ENCODE results near the gene ECT2L. TPM values are rescaled to one million over a fixed set of nuclear protein-coding genes. Genes with fewer than 3 reads are reported as not detected.
A peak's percentile ranks its signal among the peaks of the same experiment; 100 is the strongest.

The ECT2L gene
- total RNA-seq, 1 experiment from 2014 or later: not detected

- Histone ChIP-seq H3K9me3 (no peaks in the 10 kb centered on the region), H3K36me3 (ENCODE audit: control insufficient read depth, insufficient read depth, low read length) (no peaks in the 10 kb centered on the region), H3K4me1 (peaks cover 31% of the 10 kb centered on the region), H3K4me3 (ENCODE audit: low read depth, low read length) (no peak overlapping the region), H3K27me3 (replicated peaks; ENCODE audit: control insufficient read depth, insufficient read depth, low read length) (no peaks in the 10 kb centered on the region)
- peak in 1 of 2 experiments; percentile 4 for DNase-seq
- CTCF ChIA-PET: interaction anchor here (0.9 to 1.0 kb wide), 2 partner anchors 401 to 546 kb away, joined by 3 to 4 read pairs; no protein-coding TSS in a partner anchor
- Mint-ChIP-seq H3K27ac (ENCODE audit: unreplicated experiment) (peak overlapping the region; percentile 92), H3K36me3 (ENCODE audit: insufficient read depth, unreplicated experiment) (peaks cover 5% of the 10 kb centered on the region), H3K4me1 (ENCODE audit: low read depth, unreplicated experiment) (peaks cover 39% of the 10 kb centered on the region), H3K9me3 (ENCODE audit: unreplicated experiment) (no peaks in the 10 kb centered on the region), H3K27me3 (ENCODE audit: insufficient read depth, unreplicated experiment) (no peaks in the 10 kb centered on the region), H3K4me3 (ENCODE audit: unreplicated experiment) (peak overlapping the region; percentile 42)
- intact Hi-C loops (cut with micrococcal nuclease; ENCODE audit: unreplicated experiment): loop anchor here (1.0 to 10.0 kb wide), 5 partner anchors 69 to 386 kb away; no protein-coding TSS in a partner anchor
- TF ChIP-seq CTCF (IDR thresholded peaks at IDR 0.05; ENCODE audit: insufficient read depth in 1 of 2, low read depth in 1 of 2, low read length in 1 of 2, severe bottlenecking in 1 of 2, unreplicated experiment in 1 of 2): no peak
- BruUV-seq (replicated peaks): TSS peak; percentile 95
- POLR2A ChIA-PET: interaction anchor here (1.0 kb wide), 1 partner anchor 167 kb away, joined by 3 read pairs; no protein-coding TSS in a partner anchor
Observed at GRCh38 chr6:138818496-138819194, 22.8 kb downstream of the ECT2L start.

DNA sequence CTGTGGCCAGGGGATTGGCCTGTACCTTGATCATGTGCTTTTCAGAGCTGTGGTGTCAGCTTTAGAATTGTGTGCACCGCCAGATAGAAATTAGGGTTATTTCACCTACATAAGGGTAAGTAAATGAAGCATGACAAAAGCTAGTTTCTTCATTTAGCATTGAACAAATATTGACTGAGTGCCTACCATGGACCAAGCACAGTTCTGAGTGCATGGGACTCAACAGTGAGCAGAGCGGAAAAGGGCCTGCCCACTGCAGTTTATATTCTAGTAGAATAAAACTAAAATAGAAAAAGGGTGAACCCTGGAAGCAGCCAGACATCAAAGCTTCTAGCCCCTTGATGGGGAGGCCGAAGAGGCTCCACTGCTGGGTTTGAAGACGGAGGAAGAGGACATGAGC is 25.6 kb downstream of the ECT2L start:
- Histone ChIP-seq H3K4me1 (peaks cover 22% of the 10 kb centered on the region), H3K27me3 (replicated peaks; ENCODE audit: control insufficient read depth, insufficient read depth, low read length) (no peaks in the 10 kb centered on the region), H3K4me3 (ENCODE audit: low read depth, low read length) (no peak overlapping the region), H3K36me3 (ENCODE audit: control insufficient read depth, insufficient read depth, low read length) (no peaks in the 10 kb centered on the region), H3K9me3 (no peaks in the 10 kb centered on the region)
- DNase-seq: no peak
- Mint-ChIP-seq H3K9me3 (ENCODE audit: unreplicated experiment) (no peaks in the 10 kb centered on the region), H3K4me1 (ENCODE audit: low read depth, unreplicated experiment) (peaks cover 31% of the 10 kb centered on the region), H3K27me3 (ENCODE audit: insufficient read depth, unreplicated experiment) (no peaks in the 10 kb centered on the region), H3K36me3 (ENCODE audit: insufficient read depth, unreplicated experiment) (peaks cover 5% of the 10 kb centered on the region), H3K27ac (ENCODE audit: unreplicated experiment) (peak overlapping the region; percentile 37), H3K4me3 (ENCODE audit: unreplicated experiment) (no peak overlapping the region)
- ChIA-PET POLR2A (no interaction called here), CTCF (no interaction called here)
- no peak for TF ChIP-seq CTCF (IDR thresholded peaks at IDR 0.05; ENCODE audit: insufficient read depth in 1 of 2, low read depth in 1 of 2, low read length in 1 of 2, severe bottlenecking in 1 of 2, unreplicated experiment in 1 of 2)
- intact Hi-C loops (cut with micrococcal nuclease; ENCODE audit: unreplicated experiment): no loop called here
- BruUV-seq (replicated peaks): no TSS peak

GRCh38 chr6:138824482-138825144 is 28.7 kb downstream of the ECT2L start:
- Mint-ChIP-seq H3K27ac (ENCODE audit: unreplicated experiment) (no peak overlapping the region), H3K4me3 (ENCODE audit: unreplicated experiment) (no peak overlapping the region), H3K9me3 (ENCODE audit: unreplicated experiment) (no peaks in the 10 kb centered on the region), H3K36me3 (ENCODE audit: insufficient read depth, unreplicated experiment) (no peaks in the 10 kb centered on the region), H3K27me3 (ENCODE audit: insufficient read depth, unreplicated experiment) (no peaks in the 10 kb centered on the region), H3K4me1 (ENCODE audit: low read depth, unreplicated experiment) (peaks cover 6% of the 10 kb centered on the region)
- Histone ChIP-seq H3K9me3 (no peaks in the 10 kb centered on the region), H3K4me1 (no peaks in the 10 kb centered on the region), H3K36me3 (ENCODE audit: control insufficient read depth, insufficient read depth, low read length) (no peaks in the 10 kb centered on the region), H3K27me3 (replicated peaks; ENCODE audit: control insufficient read depth, insufficient read depth, low read length) (no peaks in the 10 kb centered on the region), H3K4me3 (ENCODE audit: low read depth, low read length) (no peak overlapping the region)
- ChIA-PET CTCF (no interaction called here), POLR2A (no interaction called here)
- no TSS peak for BruUV-seq (replicated peaks)
- DNase-seq: no peak
- TF ChIP-seq CTCF (IDR thresholded peaks at IDR 0.05; ENCODE audit: insufficient read depth in 1 of 2, low read depth in 1 of 2, low read length in 1 of 2, severe bottlenecking in 1 of 2, unreplicated experiment in 1 of 2): no peak
- intact Hi-C loops (cut with micrococcal nuclease; ENCODE audit: unreplicated experiment): no loop called here

Data from Caco-2 (cell line).